GM18951 (cell line): ENCODE data around the gene NPHP4.

Experiments used
- POLR2A ChIP-seq: IDR thresholded peaks from 4 replicates; pipeline ENCODE4 v1.6.1; 2011; ENCODE audit warnings: mild to moderate bottlenecking; ENCODE audit not compliant: insufficient read length, insufficient read depth; ENCODE audit errors: extremely low read depth
- in situ Hi-C: fragments of 300-500 bp; cut with MboI; formaldehyde crosslinking; loops from one replicate; pipeline ENCODE4 v1.12.0; 2022; ENCODE audit warnings: low sequenced_read_pairs, mixed read lengths, inconsistent platforms; ENCODE audit not compliant: unreplicated experiment

Gene NPHP4

DNA sequence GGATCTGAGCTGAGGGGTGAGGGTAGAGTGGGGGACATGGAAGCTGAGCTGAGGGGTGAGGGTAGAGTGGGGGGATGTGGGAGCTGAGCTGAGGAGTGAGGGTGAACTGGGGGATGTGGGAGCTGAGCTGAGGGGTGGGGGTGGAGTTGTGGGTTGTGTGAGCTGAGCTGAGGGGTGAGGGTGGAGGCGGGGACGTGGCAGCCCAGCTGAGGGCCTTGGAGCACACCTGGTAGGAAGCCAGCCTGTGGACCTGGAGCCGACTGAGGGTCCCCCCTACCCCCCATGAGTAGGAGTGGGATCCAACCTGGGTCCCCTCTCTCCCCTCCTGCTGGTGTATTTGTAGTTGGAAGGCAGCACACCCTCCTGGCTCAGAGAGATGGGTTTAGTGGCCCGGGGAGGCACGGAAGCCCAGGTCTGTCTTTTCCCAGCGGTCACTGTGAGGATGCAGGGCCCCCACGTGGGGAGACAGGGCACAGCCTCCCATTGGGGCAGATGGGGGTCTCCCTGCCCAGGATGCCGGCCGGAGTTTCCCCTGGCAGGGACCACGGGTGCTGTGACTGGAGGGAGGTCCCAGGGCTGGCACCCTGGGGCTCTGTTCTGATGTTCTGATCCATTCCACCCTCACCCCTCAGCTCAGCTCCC lies 13.2 kb upstream of the NPHP4 start:
- in situ Hi-C loops: no loop called here
- no peak for TF ChIP-seq POLR2A

DNA sequence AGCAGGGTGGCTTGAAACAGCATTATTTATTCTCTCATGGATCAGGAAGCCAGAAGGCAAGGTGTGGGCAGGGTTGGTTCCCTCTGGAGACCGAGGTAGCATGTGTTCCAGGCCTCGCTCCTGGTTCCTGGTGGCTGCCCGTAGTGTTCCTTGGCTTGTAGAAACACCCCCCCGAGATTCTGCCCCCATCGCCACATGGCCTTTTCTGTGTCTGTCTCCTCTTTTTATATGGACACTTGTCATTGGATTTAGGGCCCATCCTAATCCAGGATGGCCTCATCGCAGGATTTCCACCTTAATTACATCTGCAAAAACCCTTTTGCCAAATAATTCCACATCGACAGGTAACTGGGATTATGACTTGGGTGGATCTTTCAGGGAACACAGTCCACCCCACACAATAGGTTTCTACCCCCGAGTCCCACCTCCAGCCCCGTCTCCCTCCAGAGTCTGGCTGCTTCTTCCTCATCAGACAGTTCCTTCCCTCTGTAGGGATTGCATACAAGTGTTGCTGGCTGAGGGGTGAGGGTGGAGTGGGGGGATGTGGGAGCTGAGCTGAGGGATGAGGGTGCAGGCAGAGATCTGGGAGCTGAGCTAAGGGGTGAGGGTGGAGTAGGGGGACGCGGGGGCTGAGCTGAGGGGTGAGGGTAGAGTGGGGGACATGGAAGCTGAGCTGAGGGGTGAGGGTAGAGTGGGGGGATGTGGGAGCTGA lies 12.3 kb upstream of the NPHP4 start:
- TF ChIP-seq POLR2A: no peak
- in situ Hi-C loops: no loop called here

DNA sequence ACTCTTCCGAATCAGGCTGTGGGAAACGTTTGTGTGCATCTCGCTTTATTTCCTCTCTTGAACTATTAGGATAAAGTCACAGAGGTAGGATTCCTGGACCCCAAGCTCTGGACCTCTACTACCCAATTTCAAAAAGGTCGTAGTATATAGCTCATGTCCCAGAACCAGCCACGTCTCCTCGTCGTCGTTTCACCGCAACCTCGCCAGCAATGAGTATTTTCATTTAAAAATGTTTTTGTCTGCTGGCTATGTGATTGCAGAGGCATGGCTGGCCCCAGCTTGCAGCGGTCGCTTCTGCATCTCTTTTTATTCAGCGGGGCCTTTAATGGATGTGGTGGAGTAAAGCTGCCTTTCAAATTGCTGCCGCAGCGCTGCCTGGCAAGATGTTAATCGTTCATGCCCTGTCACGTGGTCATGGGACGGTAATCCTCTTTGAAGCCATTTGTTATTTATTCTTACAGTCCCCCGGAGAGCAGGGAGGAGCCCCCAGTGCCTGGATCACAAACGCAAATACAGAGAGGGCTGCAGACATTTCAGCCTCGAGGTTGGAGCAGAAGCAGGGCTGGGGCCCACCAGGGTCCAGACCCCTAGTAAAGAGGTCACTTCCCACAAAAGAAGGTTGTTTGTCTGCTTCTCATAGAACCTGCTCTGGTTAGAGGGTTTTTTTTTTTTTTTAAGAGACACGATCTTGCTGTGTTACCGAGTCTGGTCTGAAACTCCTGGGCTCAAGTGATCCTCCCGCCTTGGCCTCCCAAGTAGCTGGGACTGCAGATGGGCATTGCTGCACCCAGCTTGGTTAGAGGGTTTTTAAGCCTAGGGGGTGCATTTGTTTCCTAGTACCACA lies 11.6 kb upstream of the NPHP4 start:
- in situ Hi-C loops: no loop called here
- TF ChIP-seq POLR2A: no peak

DNA sequence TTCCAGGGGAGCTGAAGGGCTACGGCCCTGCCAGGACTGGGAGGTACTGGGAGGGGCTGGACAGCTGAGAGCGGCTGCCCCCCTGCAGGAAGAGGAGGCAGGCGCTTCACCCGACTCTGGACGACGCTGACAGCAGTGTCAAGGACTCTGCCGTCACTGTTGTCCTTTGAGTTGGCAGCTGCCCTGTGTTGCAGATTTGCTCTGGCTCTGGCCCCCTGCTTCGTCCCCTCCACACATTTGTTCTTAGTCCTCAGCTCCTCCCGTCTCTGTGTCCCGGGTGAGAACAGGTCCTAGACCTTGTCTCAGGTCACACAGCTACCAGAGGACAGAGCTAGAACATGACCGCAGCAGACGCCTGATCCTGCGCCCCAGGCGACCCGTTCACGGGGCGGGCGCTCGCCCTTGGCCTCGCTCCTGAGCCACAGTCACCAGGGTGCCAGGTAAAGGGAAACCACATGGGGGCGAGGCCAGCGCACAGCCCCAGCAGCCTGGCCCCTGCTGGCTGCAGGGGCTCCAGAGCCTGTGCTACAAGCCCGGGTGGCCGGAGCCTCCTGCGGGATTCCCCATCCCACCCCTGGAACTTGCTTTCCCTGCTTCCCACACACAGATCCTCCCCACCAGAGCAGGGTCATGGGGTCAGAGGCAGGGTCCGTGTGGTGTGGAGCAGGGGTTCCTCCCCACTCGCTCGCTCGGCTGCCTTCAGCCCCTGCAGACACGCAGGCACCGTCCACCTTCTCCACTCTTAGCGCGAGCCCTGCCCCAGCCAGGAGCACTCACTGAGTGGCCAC lies 10.7 kb upstream of the NPHP4 start:
- no peak for TF ChIP-seq POLR2A
- in situ Hi-C loops: no loop called here

DNA sequence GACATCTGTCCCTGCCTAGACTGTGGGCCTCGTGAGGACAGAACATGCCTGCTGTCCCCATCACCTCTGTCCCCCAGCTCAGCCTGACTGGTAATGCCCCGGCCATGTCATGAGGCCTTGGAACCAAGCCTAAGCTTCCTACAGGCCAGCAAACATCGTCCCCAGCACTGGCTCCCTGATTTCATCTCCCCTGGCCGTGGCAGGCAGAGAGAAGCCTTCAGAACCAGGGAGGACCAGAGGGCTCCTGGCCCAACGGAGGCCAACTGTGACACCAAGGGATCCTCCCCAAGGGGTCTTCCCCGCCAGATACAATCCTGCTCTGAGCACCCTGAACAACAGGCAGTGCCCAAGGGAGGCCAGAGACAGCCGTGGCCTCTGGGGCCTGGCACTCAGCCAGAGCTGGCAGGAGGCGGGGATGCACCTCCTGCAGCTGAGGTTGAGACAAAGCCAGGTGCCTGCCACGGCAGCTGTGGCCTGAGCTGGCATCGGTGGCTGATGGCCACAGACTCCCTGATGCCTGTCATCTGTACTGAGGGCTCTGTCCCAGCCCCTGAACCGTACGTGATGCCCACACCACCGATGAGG lies 9.9 kb upstream of the NPHP4 start:
- in situ Hi-C loops: no loop called here
- no peak for TF ChIP-seq POLR2A

DNA sequence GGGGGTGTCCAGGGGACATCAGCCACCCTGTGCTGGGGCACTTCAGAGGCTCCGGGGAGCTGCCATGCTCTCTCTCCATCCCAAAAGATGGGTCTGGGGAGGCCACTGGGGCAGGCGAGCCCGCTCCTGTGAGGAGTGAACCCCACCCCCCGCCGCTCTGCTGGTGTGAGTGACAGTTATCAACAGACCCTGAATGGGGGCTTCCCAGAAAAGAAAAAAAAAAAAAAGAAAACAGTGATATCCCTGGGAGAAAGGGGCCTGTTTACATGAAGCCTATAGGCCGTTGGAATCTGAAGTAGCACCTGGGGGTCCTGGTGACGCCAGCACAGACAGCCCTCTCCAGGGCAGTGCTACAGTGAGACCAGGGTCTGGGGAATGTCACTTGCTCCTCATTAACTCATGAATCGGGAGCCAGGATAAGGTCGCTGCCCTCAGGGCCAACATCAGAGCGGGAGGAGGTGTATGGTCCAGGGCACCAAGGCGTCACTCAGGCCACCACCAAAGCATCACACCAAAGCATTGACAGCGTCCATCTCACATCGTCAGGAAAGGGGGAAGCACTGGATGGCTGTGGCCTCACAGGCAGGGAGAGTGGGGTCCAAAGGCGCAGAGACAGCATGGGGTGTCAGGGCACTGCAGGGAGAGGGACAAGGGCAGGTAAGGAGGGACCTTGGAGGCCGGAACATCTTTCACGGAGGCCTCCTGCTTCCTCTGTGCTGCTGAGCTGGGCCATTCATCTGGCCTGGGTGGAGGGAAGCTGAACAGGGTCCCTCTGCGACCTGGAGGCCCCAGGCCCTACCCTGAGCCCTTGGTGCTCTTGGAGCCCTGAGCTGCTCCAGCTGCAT lies 8.4 kb upstream of the NPHP4 start:
- in situ Hi-C loops: no loop called here

DNA sequence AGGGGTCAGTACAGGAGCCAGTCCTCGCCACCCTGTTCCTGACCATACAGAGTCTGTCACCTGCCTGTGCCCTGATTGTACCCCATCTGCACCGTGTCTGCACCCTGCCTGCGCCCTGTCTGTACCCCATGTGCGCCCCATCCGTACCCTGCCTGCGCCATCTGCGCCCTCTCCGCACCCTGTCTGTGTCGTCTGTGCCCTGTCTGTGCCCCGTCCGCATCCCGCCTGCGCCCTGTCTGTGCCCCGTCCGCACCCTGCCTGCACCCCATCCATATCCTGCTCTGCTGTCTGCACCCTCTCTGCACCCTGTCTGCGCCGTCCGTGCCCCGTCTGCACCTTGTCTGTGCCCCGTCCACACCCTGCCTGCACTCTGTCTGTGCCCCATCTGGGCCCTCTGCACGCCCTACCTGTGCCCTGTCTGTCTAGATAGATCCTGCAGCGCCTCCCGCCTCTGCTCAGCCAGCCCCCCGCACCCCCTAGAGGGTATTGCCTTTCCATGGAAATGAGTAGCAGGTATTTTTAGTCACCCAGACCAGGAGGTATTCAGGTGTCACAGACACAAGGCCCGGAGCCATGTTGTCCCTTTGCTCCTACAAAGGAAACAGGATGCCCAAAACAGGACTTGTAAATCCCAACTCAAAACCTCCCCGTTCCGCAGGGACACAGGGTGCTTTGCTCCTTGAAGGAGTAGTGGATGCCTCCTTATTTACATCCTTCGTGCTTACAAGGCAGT lies 7.7 kb upstream of the NPHP4 start:
- TF ChIP-seq POLR2A: no peak
- in situ Hi-C loops: no loop called here

More for the DNA sequence above, 8.4 kb upstream of the NPHP4 start:
- no peak for TF ChIP-seq POLR2A

DNA sequence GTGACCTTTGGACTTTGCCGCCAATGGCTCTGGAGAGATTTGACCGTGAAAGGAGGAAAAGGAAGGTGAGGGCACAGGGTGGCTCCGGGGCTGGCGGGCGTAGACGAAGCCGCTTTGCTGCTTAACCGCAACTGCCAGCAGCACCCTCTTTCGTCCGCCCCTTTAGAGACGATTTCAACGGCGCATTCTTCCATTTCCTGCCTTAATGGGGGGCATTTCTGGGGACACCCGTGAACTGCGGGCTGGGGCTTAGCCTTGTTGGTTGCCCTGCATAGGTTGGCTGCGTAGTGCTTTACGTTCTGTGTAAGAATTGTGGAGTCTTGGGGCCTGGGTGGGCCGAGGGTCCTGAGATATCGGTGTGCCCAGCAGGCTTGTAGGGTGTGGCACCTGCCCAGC lies 6.7 kb upstream of the NPHP4 start:
- no peak for TF ChIP-seq POLR2A
- in situ Hi-C loops: no loop called here

DNA sequence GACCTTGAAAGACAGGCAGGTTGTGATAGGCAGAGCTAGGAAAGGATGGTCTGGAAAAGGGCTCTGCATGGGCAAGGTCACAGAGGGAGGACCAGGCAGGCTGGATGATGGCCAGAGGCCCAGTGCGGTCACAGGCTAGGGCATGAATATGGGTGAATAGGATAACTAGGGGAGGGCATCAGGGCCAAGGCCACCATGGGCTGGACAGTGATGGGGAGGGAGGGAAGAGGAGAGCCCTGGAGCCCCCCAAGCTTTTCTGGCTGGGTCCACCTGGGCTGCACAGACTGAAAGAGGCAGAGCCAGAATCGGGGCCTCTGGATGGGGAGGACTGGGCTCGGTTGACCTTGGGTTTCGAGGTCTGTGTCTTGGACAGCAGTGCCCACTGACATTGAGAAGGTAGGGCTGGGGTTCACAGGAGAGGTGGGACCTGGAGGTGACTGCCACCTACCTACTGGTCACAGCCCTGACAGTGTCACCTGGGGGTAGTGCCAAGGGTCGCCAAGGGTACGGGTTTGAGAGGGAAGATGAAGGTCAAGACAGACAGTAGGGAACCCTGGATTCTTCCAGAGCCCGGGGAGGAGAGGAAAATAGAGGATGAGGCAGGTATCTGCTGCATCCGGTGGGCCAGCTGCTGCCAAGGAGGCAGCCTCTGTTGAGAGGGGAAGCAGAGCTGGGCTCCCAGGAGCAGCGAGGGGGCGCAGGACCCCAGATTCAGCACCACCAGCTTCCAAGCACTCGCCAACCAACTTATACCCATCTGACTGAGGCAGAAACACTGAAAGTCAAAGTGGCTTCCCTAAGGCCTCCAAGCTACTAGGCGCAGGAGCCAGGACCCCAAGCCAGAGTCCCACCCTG lies 6.1 kb upstream of the NPHP4 start:
- no peak for TF ChIP-seq POLR2A
- in situ Hi-C loops: no loop called here

DNA sequence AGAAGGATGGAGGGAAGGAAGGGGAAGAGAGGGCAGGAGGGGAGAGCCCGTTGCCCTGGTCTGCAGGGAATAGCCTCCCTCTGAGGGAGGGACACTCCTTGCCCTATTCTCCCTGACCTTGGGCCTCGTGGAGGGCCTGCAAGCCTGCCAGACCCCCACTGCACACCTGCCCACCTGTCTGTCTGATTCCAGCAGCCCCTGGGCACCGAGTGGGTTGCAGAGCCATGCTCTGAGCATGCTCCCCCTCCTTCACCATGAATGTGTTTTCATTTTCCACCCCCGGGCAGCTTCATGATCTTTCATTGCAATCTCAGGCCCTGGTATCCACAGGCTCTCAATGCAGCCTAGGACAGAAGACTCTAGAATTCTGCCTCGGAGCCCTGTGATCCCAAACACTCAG lies 5.1 kb upstream of the NPHP4 start:
- in situ Hi-C loops: no loop called here
- TF ChIP-seq POLR2A: no peak
